ENCODE results near the gene SCTR.

SCTR gene

GRCh38 chr2:119475225-119475856 is 48.9 kb downstream of the SCTR start:
- Histone ChIP-seq H2BK15ac (ENCODE audit: low read length) (no peak overlapping the region), H3K4me1 (ENCODE audit: control insufficient read depth in 2 of 2, insufficient read depth in 1 of 2, low read depth in 1 of 2, low read length in 2 of 2) (peaks cover 0 to 6% of the 10 kb centered on the region in 2 donors), H4K91ac (ENCODE audit: low read depth, low read length, poor library complexity) (no peak overlapping the region), H2AFZ (ENCODE audit: low read length) (no peak overlapping the region), H3K4me3 (ENCODE audit: low read length in 2 of 2) (no peak overlapping the region), H3K4ac (ENCODE audit: low read length) (no peak overlapping the region), H2BK120ac (ENCODE audit: low read depth, low read length) (no peak overlapping the region), H3K9ac (ENCODE audit: low read depth, low read length, poor library complexity) (no peak overlapping the region), H3K27ac (replicated peaks; ENCODE audit: low read length) (no peak overlapping the region), H2BK5ac (ENCODE audit: low read length) (no peak overlapping the region), H3K27me3 (ENCODE audit: control insufficient read depth in 3 of 3, insufficient read depth in 3 of 3, low read depth in 1 of 3, low read length in 3 of 3) (peaks cover 0 to 19% (median 0%) of the 10 kb centered on the region in 3 experiments), H3K4me2 (ENCODE audit: insufficient read depth, low read length, poor library complexity, severe bottlenecking) (no peak overlapping the region), H3K36me3 (replicated peaks in 1 of 2; ENCODE audit: control insufficient read depth in 2 of 2, insufficient read depth in 2 of 2, low read length in 2 of 2) (no peaks in the 10 kb centered on the region), H3K23ac (ENCODE audit: low read depth, low read length, poor library complexity) (no peak overlapping the region), H3K14ac (ENCODE audit: low read length) (no peak overlapping the region), H2BK12ac (ENCODE audit: low read length) (no peak overlapping the region), H4K8ac (ENCODE audit: low read depth, low read length) (no peak overlapping the region), H3K79me1 (ENCODE audit: low read depth, low read length) (no peaks in the 10 kb centered on the region), H3K9me3 (replicated peaks in 1 of 2; ENCODE audit: control insufficient read depth in 2 of 2, insufficient read depth in 1 of 2, low read depth in 1 of 2, low read length in 2 of 2) (no peaks in the 10 kb centered on the region), H3K18ac (ENCODE audit: low read length) (no peak overlapping the region), H2AK5ac (ENCODE audit: low read depth, low read length) (no peak overlapping the region)
- DNase-seq (ENCODE audit: low spot score), result no peak
- no CpG with 5 or more reads among the region's 9 CpGs for WGBS, 2 donors (ENCODE audit: extremely low coverage in 2 of 2, insufficient read length in 2 of 2, insufficient replicate concordance in 1 of 2)

- Histone ChIP-seq H2BK5ac (ENCODE audit: low read length) (no peak overlapping the region), H2BK12ac (ENCODE audit: low read length) (no peak overlapping the region), H3K4me2 (ENCODE audit: insufficient read depth, low read length, poor library complexity, severe bottlenecking) (no peak overlapping the region), H3K23ac (ENCODE audit: low read depth, low read length, poor library complexity) (no peak overlapping the region), H3K9ac (ENCODE audit: low read depth, low read length, poor library complexity) (no peak overlapping the region), H3K27me3 (ENCODE audit: control insufficient read depth in 3 of 3, insufficient read depth in 3 of 3, low read depth in 1 of 3, low read length in 3 of 3) (peaks cover 0 to 16% (median 0%) of the 10 kb centered on the region in 3 experiments), H4K91ac (ENCODE audit: low read depth, low read length, poor library complexity) (no peak overlapping the region), H3K18ac (ENCODE audit: low read length) (peak overlapping the region; percentile 20), H3K9me3 (replicated peaks in 1 of 2; ENCODE audit: control insufficient read depth in 2 of 2, insufficient read depth in 1 of 2, low read depth in 1 of 2, low read length in 2 of 2) (no peaks in the 10 kb centered on the region), H3K4me1 (ENCODE audit: control insufficient read depth in 2 of 2, insufficient read depth in 1 of 2, low read depth in 1 of 2, low read length in 2 of 2) (peaks cover 0 to 6% of the 10 kb centered on the region in 2 donors), H2AK5ac (ENCODE audit: low read depth, low read length) (peak overlapping the region; percentile 6), H2AFZ (ENCODE audit: low read length) (no peak overlapping the region), H3K27ac (replicated peaks; ENCODE audit: low read length) (no peak overlapping the region), H4K8ac (ENCODE audit: low read depth, low read length) (no peak overlapping the region), H3K4me3 (ENCODE audit: low read length in 2 of 2) (no peak overlapping the region), H3K4ac (ENCODE audit: low read length) (no peak overlapping the region), H2BK15ac (ENCODE audit: low read length) (peak overlapping the region; percentile 20), H3K36me3 (replicated peaks in 1 of 2; ENCODE audit: control insufficient read depth in 2 of 2, insufficient read depth in 2 of 2, low read length in 2 of 2) (no peaks in the 10 kb centered on the region), H3K14ac (ENCODE audit: low read length) (no peak overlapping the region), H2BK120ac (ENCODE audit: low read depth, low read length) (no peak overlapping the region), H3K79me1 (ENCODE audit: low read depth, low read length) (no peaks in the 10 kb centered on the region)
- WGBS, 2 donors (ENCODE audit: extremely low coverage in 2 of 2, insufficient read length in 2 of 2, insufficient replicate concordance in 1 of 2), result no CpG with 5 or more reads among the region's 17 CpGs
- DNase-seq (ENCODE audit: low spot score), result no peak
These were observed 49.7 kb downstream of the SCTR start for GRCh38 chr2:119474371-119475224.

DNA sequence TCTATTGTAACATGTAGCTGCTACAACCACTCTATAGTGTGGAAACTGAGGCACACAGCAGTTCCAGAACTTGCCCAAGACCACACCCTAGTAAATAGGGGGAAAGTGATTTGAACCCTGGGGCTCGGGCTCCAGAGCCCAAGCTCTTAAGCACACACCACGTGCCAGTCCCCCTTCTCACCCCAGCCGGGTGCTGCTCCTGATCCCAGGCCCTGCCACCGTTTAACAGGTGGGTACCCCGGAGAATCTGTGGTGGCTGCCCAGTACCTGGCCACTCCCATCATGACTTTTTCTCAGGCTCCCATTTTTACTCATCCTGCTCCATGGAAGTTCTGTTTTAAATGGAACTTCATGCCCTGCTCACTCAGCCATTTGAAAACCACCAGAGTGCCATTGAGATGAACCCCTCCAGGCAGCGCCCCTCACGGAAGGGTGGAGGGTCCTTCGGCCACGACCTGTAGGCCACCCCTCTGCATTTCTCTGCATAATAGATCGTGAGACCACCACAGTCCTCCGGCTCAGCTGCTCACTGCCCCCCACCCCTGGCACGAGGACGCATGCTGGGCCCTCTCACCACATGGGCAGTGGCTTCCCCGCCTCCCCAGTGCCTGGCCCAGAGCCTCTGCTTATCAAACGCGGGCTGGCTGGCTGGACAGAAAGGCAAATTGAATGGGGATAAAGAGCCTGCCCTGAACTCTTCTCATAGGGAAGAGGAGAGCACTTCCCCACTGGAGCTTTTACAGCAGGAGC is 50.5 kb downstream of the SCTR start:
- no peak overlapping the region for H2BK12ac ChIP-seq (ENCODE audit: low read length)
- no peaks in the 10 kb centered on the region for H3K79me1 ChIP-seq (ENCODE audit: low read depth, low read length)
- H2BK120ac ChIP-seq (ENCODE audit: low read depth, low read length), result no peak overlapping the region
- no peak overlapping the region for H3K4ac ChIP-seq (ENCODE audit: low read length)
- H3K4me3 ChIP-seq (ENCODE audit: low read length in 2 of 2), result no peak overlapping the region
- no peak overlapping the region for H3K14ac ChIP-seq (ENCODE audit: low read length)
- peak overlapping the region; percentile 19 for H2BK5ac ChIP-seq (ENCODE audit: low read length)
- H4K91ac ChIP-seq (ENCODE audit: low read depth, low read length, poor library complexity), result no peak overlapping the region
- H3K9ac ChIP-seq (ENCODE audit: low read depth, low read length, poor library complexity), result no peak overlapping the region
- H2AFZ ChIP-seq (ENCODE audit: low read length), result no peak overlapping the region
- H3K4me1 ChIP-seq (ENCODE audit: control insufficient read depth in 2 of 2, insufficient read depth in 1 of 2, low read depth in 1 of 2, low read length in 2 of 2), result peaks cover 0 to 6% of the 10 kb centered on the region in 2 donors
- no peak overlapping the region for H4K8ac ChIP-seq (ENCODE audit: low read depth, low read length)
- peak overlapping the region; percentile 6 for H2AK5ac ChIP-seq (ENCODE audit: low read depth, low read length)
- no peaks in the 10 kb centered on the region for H3K9me3 ChIP-seq (replicated peaks in 1 of 2; ENCODE audit: control insufficient read depth in 2 of 2, insufficient read depth in 1 of 2, low read depth in 1 of 2, low read length in 2 of 2)
- H3K27ac ChIP-seq (replicated peaks; ENCODE audit: low read length), result no peak overlapping the region
- peak overlapping the region; percentile 72 for H3K18ac ChIP-seq (ENCODE audit: low read length)
- no peak overlapping the region for H2BK15ac ChIP-seq (ENCODE audit: low read length)
- DNase-seq (ENCODE audit: low spot score), result no peak
- no CpG with 5 or more reads among the region's 16 CpGs for WGBS, 2 donors (ENCODE audit: extremely low coverage in 2 of 2, insufficient read length in 2 of 2, insufficient replicate concordance in 1 of 2)
- H3K4me2 ChIP-seq (ENCODE audit: insufficient read depth, low read length, poor library complexity, severe bottlenecking), result no peak overlapping the region
- H3K36me3 ChIP-seq (replicated peaks in 1 of 2; ENCODE audit: control insufficient read depth in 2 of 2, insufficient read depth in 2 of 2, low read length in 2 of 2), result no peaks in the 10 kb centered on the region
- peaks cover 0 to 13% (median 0%) of the 10 kb centered on the region in 3 experiments for H3K27me3 ChIP-seq (ENCODE audit: control insufficient read depth in 3 of 3, insufficient read depth in 3 of 3, low read depth in 1 of 3, low read length in 3 of 3)
- no peak overlapping the region for H3K23ac ChIP-seq (ENCODE audit: low read depth, low read length, poor library complexity)

GRCh38 chr2:119472749-119473148 is 51.5 kb downstream of the SCTR start:
- H3K14ac ChIP-seq (ENCODE audit: low read length), result no peak overlapping the region
- no peak overlapping the region for H4K91ac ChIP-seq (ENCODE audit: low read depth, low read length, poor library complexity)
- no peaks in the 10 kb centered on the region for H3K9me3 ChIP-seq (replicated peaks in 1 of 2; ENCODE audit: control insufficient read depth in 2 of 2, insufficient read depth in 1 of 2, low read depth in 1 of 2, low read length in 2 of 2)
- peaks cover 0 to 6% of the 10 kb centered on the region in 2 donors for H3K4me1 ChIP-seq (ENCODE audit: control insufficient read depth in 2 of 2, insufficient read depth in 1 of 2, low read depth in 1 of 2, low read length in 2 of 2)
- H4K8ac ChIP-seq (ENCODE audit: low read depth, low read length), result no peak overlapping the region
- H3K27ac ChIP-seq (replicated peaks; ENCODE audit: low read length), result no peak overlapping the region
- no peak overlapping the region for H3K4me3 ChIP-seq (ENCODE audit: low read length in 2 of 2)
- H3K4me2 ChIP-seq (ENCODE audit: insufficient read depth, low read length, poor library complexity, severe bottlenecking), result no peak overlapping the region
- no CpG with 5 or more reads among the region's 8 CpGs for WGBS, 2 donors (ENCODE audit: extremely low coverage in 2 of 2, insufficient read length in 2 of 2, insufficient replicate concordance in 1 of 2)
- no peak overlapping the region for H2AFZ ChIP-seq (ENCODE audit: low read length)
- H3K23ac ChIP-seq (ENCODE audit: low read depth, low read length, poor library complexity), result no peak overlapping the region
- no peak overlapping the region for H2AK5ac ChIP-seq (ENCODE audit: low read depth, low read length)
- H3K18ac ChIP-seq (ENCODE audit: low read length), result no peak overlapping the region
- no peaks in the 10 kb centered on the region for H3K36me3 ChIP-seq (replicated peaks in 1 of 2; ENCODE audit: control insufficient read depth in 2 of 2, insufficient read depth in 2 of 2, low read length in 2 of 2)
- no peak overlapping the region for H2BK120ac ChIP-seq (ENCODE audit: low read depth, low read length)
- no peaks in the 10 kb centered on the region for H3K79me1 ChIP-seq (ENCODE audit: low read depth, low read length)
- H2BK12ac ChIP-seq (ENCODE audit: low read length), result no peak overlapping the region
- H3K27me3 ChIP-seq (ENCODE audit: control insufficient read depth in 3 of 3, insufficient read depth in 3 of 3, low read depth in 1 of 3, low read length in 3 of 3), result peaks cover 0 to 4% (median 0%) of the 10 kb centered on the region in 3 experiments
- no peak overlapping the region for H3K4ac ChIP-seq (ENCODE audit: low read length)
- H3K9ac ChIP-seq (ENCODE audit: low read depth, low read length, poor library complexity), result no peak overlapping the region
- H2BK15ac ChIP-seq (ENCODE audit: low read length), result no peak overlapping the region
- H2BK5ac ChIP-seq (ENCODE audit: low read length), result peak overlapping the region; percentile 19
- no peak for DNase-seq (ENCODE audit: low spot score)

Measured in neuronal stem cell (in vitro differentiated cells).